ENCODE results near the gene DNPEP. TPM values are rescaled to one million over a fixed set of nuclear protein-coding genes. Genes with fewer than 3 reads are reported as not detected.
"Not testable (repeated sequence)": the region's sequence is repeated elsewhere in the genome, so short reads cannot be mapped to it uniquely, and the experiment has no call there.

Gene DNPEP
- polyA plus RNA-seq, 4 donors = 44.7 to 82.9 (median 57.8) TPM

- no peak for DNase-seq (ENCODE audit: low read depth in 4 of 4, low spot score in 3 of 4)
Measured at GRCh38 chr2:219419331-219420197, 31.9 kb upstream of the DNPEP start.

GRCh38 chr2:219419012-219419324 is 31.3 kb upstream of the DNPEP start:
- no peak for DNase-seq (ENCODE audit: low read depth in 4 of 4, low spot score in 3 of 4)

GRCh38 chr2:219418155-219419011 is 30.7 kb upstream of the DNPEP start, which contains the start of gene DES:
DES (plus strand) TSS chr2:219418377; CDS start chr2:219418463, 86 bp downstream.
- DNase-seq (ENCODE audit: low read depth in 4 of 4, low spot score in 3 of 4) = no peak

- DNase-seq (ENCODE audit: low read depth in 4 of 4, low spot score in 3 of 4) = no peak
Measured at GRCh38 chr2:219417374-219417773, 29.7 kb upstream of the DNPEP start.

- DNase-seq (ENCODE audit: low read depth in 4 of 4, low spot score in 3 of 4) = no peak
Measured at GRCh38 chr2:219416938-219417337, 29.2 kb upstream of the DNPEP start.

- DNase-seq (ENCODE audit: low read depth in 4 of 4, low spot score in 3 of 4) = no peak
Measured at GRCh38 chr2:219416235-219416602, 28.5 kb upstream of the DNPEP start.

- no peak for DNase-seq (ENCODE audit: low read depth in 4 of 4, low spot score in 3 of 4)
Measured at GRCh38 chr2:219415580-219416234, 28.0 kb upstream of the DNPEP start.

GRCh38 chr2:219414857-219415256 is 27.1 kb upstream of the DNPEP start:
- no peak for DNase-seq (ENCODE audit: low read depth in 4 of 4, low spot score in 3 of 4)

- no peak for DNase-seq (ENCODE audit: low read depth in 4 of 4, low spot score in 3 of 4)
Measured at GRCh38 chr2:219410390-219410789, 22.7 kb upstream of the DNPEP start.

- DNase-seq (ENCODE audit: low read depth in 4 of 4, low spot score in 3 of 4) = no peak
Measured at GRCh38 chr2:219409619-219410018, 21.9 kb upstream of the DNPEP start.

- DNase-seq (ENCODE audit: low read depth in 4 of 4, low spot score in 3 of 4) = no peak
Measured at GRCh38 chr2:219408631-219409030, 20.9 kb upstream of the DNPEP start.

GRCh38 chr2:219408204-219408603 is 20.5 kb upstream of the DNPEP start:
- DNase-seq (ENCODE audit: low read depth in 4 of 4, low spot score in 3 of 4) = no peak

- DNase-seq (ENCODE audit: low read depth in 4 of 4, low spot score in 3 of 4) = not testable (repeated sequence)
Measured at GRCh38 chr2:219407343-219407742, 19.6 kb upstream of the DNPEP start.

GRCh38 chr2:219406861-219407230 is 19.1 kb upstream of the DNPEP start:
- DNase-seq (ENCODE audit: low read depth in 4 of 4, low spot score in 3 of 4) = no peak

GRCh38 chr2:219405958-219406860 is 18.5 kb upstream of the DNPEP start:
- no peak for DNase-seq (ENCODE audit: low read depth in 4 of 4, low spot score in 3 of 4)

GRCh38 chr2:219405451-219405850 is 17.7 kb upstream of the DNPEP start:
- DNase-seq (ENCODE audit: low read depth in 4 of 4, low spot score in 3 of 4) = no peak

- no peak for DNase-seq (ENCODE audit: low read depth in 4 of 4, low spot score in 3 of 4)
Measured at GRCh38 chr2:219404954-219405353, 17.2 kb upstream of the DNPEP start.

GRCh38 chr2:219404291-219404910 is 16.7 kb upstream of the DNPEP start:
- DNase-seq (ENCODE audit: low read depth in 4 of 4, low spot score in 3 of 4) = no peak

GRCh38 chr2:219403861-219404260 is 16.1 kb upstream of the DNPEP start:
- no peak for DNase-seq (ENCODE audit: low read depth in 4 of 4, low spot score in 3 of 4)
